Panc1 (cell line): ENCODE measurements around the gene UNC5CL. TPM values are rescaled to one million over a fixed set of nuclear protein-coding genes. Genes with fewer than 3 reads are reported as not detected.

ENCODE experiments used
- ATAC-seq: fragments of 200-7000 bp; cut with Tn5 transposase; 2 replicates; pipeline ENCODE4 v1.9.1; 2020; ENCODE audit warnings: mild to moderate bottlenecking, moderate library complexity
- BruUV-seq: library from RNA; stranded (reverse); fragments of 400-500 nt; replicated peaks from 2 replicates; lab custom pipeline; 2021; lab: Mats Ljungman, UMichigan
- CTCF ChIA-PET: fragments of 300-600 bp; sonication (Branson Sonifier 250); formaldehyde crosslinking; loops from one replicate; lab custom pipeline; 2022; ENCODE audit warnings: antibody characterized with exemption; lab: Charles Lee
- POLR2A ChIA-PET: fragments of 300-600 bp; sonication (Branson Sonifier 250); formaldehyde crosslinking; loops from one replicate; lab custom pipeline; 2022; ENCODE audit warnings: antibody characterized with exemption; lab: Charles Lee
- DNase-seq: peaks from one replicate; pipeline ENCODE4 v3.0.0-alpha.2; 2010; ENCODE audit warnings: low read depth, low spot score
- H3K27ac ChIP-seq: 2 replicates; pipeline ENCODE4 v1.5.1; 2011; ENCODE audit warnings: mild to moderate bottlenecking, low read length, inconsistent platforms
- H3K27me3 ChIP-seq: fragments of 200-500 bp; sonication (Bioruptor generic); 2 replicates; pipeline ENCODE4 v1.6.0; 2014; ENCODE audit warnings: low read length, inconsistent platforms; ENCODE audit not compliant: control insufficient read depth, insufficient read depth
- H3K36me3 ChIP-seq: fragments of 200-500 bp; sonication (Bioruptor generic); 2 replicates; pipeline ENCODE4 v1.5.1; 2014; ENCODE audit warnings: inconsistent platforms, mild to moderate bottlenecking, low read length, moderate library complexity; ENCODE audit not compliant: control insufficient read depth, insufficient read depth
- H3K4me1 ChIP-seq: 2 replicates; pipeline ENCODE4 v1.5.1; 2011; ENCODE audit warnings: inconsistent platforms, mild to moderate bottlenecking, low read length, moderate library complexity; ENCODE audit not compliant: control insufficient read depth, insufficient read depth
- H3K4me3 ChIP-seq, 2 experiments: 2 replicates each; pipeline ENCODE4 v1.5.1; 2011 to 2012; ENCODE audit warnings: low read depth in 2 of 2, low read length in 2 of 2, mild to moderate bottlenecking in 2 of 2, inconsistent platforms in 1 of 2, moderate library complexity in 1 of 2
- H3K9me3 ChIP-seq: fragments of 200-500 bp; sonication (Bioruptor generic); 2 replicates; pipeline ENCODE4 v1.5.1; 2014; ENCODE audit warnings: low read depth, mild to moderate bottlenecking, inconsistent platforms, low read length, moderate library complexity; ENCODE audit not compliant: control insufficient read depth, insufficient read depth
- CTCF ChIP-seq: fragments of 450-650 bp; IDR thresholded peaks from 2 replicates; pipeline ENCODE4 v1.5.1; 2017; ENCODE audit warnings: mild to moderate bottlenecking
- POLR2AphosphoS5 ChIP-seq: IDR thresholded peaks from 2 replicates; pipeline ENCODE4 v1.6.1; 2012; ENCODE audit warnings: mild to moderate bottlenecking, low read depth, low read length, moderate library complexity
- SIN3A ChIP-seq: IDR thresholded peaks from 2 replicates; pipeline ENCODE4 v1.6.1; 2012; ENCODE audit warnings: low read depth, mild to moderate bottlenecking, low read length, moderate library complexity, borderline replicate concordance; ENCODE audit not compliant: insufficient read depth
- TCF7L2 ChIP-seq: IDR thresholded peaks from 2 replicates; pipeline ENCODE4 v1.6.1; 2011; ENCODE audit warnings: mild to moderate bottlenecking, low read depth, low read length, inconsistent platforms
- in situ Hi-C: cut with HindIII; loops from 2 replicates; pipeline ENCODE4 v1.10.0; 2016; ENCODE audit warnings: low sequenced_read_pairs, low pct_unique_long_range_greater_than_20kb
- intact Hi-C: fragments of 100-400 bp; cut with micrococcal nuclease; formaldehyde crosslinking; loops from one replicate; pipeline ENCODE4 v1.10.0; 2022; ENCODE audit not compliant: unreplicated experiment
- total RNA-seq: library from RNA; stranded (reverse); gene quantifications from one replicate; pipeline ENCODE4 v1.2.1, GENCODE V29; 2021; ENCODE audit not compliant: unreplicated experiment
- TF ChIP-seq, protein P1 (sequence below), 2 experiments: IDR thresholded peaks; 2 replicates each; pipeline ENCODE4 v1.6.1; 2011 to 2012; ENCODE audit warnings: low read depth in 2 of 2, control low read depth in 1 of 2, low read length in 1 of 2, mild to moderate bottlenecking in 1 of 2, moderate library complexity in 1 of 2; ENCODE audit not compliant: insufficient read depth in 1 of 2

The UNC5CL gene
- total RNA-seq, 1 experiment from 2014 or later, result 0.36 TPM

GRCh38 chr6:41002168-41002567, 36.9 kb downstream of the UNC5CL start:
- ATAC-seq (no peak), DNase-seq (no peak)
- Histone ChIP-seq H3K36me3 (no peaks in the 10 kb centered on the region), H3K27me3 (no peaks in the 10 kb centered on the region), H3K27ac (peak overlapping the region; percentile 98), H3K4me1 (peaks cover 23% of the 10 kb centered on the region), H3K9me3 (no peaks in the 10 kb centered on the region), H3K4me3 (no peak overlapping the region)
- POLR2A ChIA-PET, result no interaction called here
- no peak for TF ChIP-seq SIN3A
- TF ChIP-seq CTCF, result no peak
- TF ChIP-seq, protein P1, sequence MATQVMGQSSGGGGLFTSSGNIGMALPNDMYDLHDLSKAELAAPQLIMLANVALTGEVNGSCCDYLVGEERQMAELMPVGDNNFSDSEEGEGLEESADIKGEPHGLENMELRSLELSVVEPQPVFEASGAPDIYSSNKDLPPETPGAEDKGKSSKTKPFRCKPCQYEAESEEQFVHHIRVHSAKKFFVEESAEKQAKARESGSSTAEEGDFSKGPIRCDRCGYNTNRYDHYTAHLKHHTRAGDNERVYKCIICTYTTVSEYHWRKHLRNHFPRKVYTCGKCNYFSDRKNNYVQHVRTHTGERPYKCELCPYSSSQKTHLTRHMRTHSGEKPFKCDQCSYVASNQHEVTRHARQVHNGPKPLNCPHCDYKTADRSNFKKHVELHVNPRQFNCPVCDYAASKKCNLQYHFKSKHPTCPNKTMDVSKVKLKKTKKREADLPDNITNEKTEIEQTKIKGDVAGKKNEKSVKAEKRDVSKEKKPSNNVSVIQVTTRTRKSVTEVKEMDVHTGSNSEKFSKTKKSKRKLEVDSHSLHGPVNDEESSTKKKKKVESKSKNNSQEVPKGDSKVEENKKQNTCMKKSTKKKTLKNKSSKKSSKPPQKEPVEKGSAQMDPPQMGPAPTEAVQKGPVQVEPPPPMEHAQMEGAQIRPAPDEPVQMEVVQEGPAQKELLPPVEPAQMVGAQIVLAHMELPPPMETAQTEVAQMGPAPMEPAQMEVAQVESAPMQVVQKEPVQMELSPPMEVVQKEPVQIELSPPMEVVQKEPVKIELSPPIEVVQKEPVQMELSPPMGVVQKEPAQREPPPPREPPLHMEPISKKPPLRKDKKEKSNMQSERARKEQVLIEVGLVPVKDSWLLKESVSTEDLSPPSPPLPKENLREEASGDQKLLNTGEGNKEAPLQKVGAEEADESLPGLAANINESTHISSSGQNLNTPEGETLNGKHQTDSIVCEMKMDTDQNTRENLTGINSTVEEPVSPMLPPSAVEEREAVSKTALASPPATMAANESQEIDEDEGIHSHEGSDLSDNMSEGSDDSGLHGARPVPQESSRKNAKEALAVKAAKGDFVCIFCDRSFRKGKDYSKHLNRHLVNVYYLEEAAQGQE (IDR thresholded peaks at IDR 0.05; ENCODE audit: insufficient read depth in 1 of 2, low read depth in 2 of 2, low read length in 1 of 2), result no peak
- TF ChIP-seq TCF7L2, result no peak
- TF ChIP-seq POLR2AphosphoS5, result no peak
- in situ Hi-C loops, result no loop called here
- BruUV-seq, result no TSS peak
- CTCF ChIA-PET, result no interaction called here
- intact Hi-C loops, result no loop called here

- DNase-seq (no peak), ATAC-seq (no peak)
- peak overlapping the region; percentile 98 for H3K27ac ChIP-seq
- ChIA-PET POLR2A (interaction anchor here (0.6 kb wide), 1 partner anchor 788 kb away, joined by 4 read pairs; no protein-coding TSS in a partner anchor), CTCF (no interaction called here)
- no peaks in the 10 kb centered on the region for H3K27me3 ChIP-seq
- peaks cover 40% of the 10 kb centered on the region for H3K4me1 ChIP-seq
- no TSS peak for BruUV-seq
- no peaks in the 10 kb centered on the region for H3K9me3 ChIP-seq
- H3K4me3 ChIP-seq, result no peak overlapping the region
- in situ Hi-C loops (no loop called here), intact Hi-C loops (no loop called here)
- no peaks in the 10 kb centered on the region for H3K36me3 ChIP-seq
- no peak for TF ChIP-seq CTCF
- TF ChIP-seq TCF7L2, result no peak
Observed at GRCh38 chr6:41000248-41000647, 38.8 kb downstream of the UNC5CL start.
